Spleen (tissue), 7 donors: Measurements from ENCODE around the gene ADAMTS6.

Experiments
- CTCF ChIP-seq, 11 experiments: fragments of 200-600 bp in 7 of 11; fragments of 450-650 bp in 4 of 11; sonication (generic) in 4 of 11; IDR thresholded peaks in 8 of 11; conservative IDR thresholded peaks in 3 of 11; 1 replicate in 7 of 11; 2 replicates in 4 of 11; pipeline versions ENCODE4 v1.4.0 to v1.8.0; 2016 to 2021; ENCODE audit warnings: antibody characterized with exemption in 11 of 11, inconsistent platforms in 4 of 11, mild to moderate bottlenecking in 1 of 11
- POLR2A ChIP-seq, 3 donors: fragments of 450-650 bp; IDR thresholded peaks; one replicate each; pipeline ENCODE4 v1.5.1; 2017; ENCODE audit warnings: antibody characterized with exemption in 3 of 3, mild to moderate bottlenecking in 1 of 3
- POLR2AphosphoS5 ChIP-seq, 3 donors: sonication (generic); formaldehyde crosslinking; IDR thresholded peaks; one replicate each; pipeline ENCODE4 v1.5.1; 2017; ENCODE audit warnings: antibody characterized with exemption in 3 of 3
- donor health status: DM: no; HTN: no; CAD: no; lungs with moderate emphysema.
- donor health status: DM: no; HTN: no; CAD: no.
- donor health status: DM: no; HTN: no; CAD: no.

- TF ChIP-seq CTCF (IDR thresholded peaks at IDR 0.05 in 8 of 11, conservative IDR thresholded peaks at IDR 0.05 in 3 of 11) (no peak), POLR2AphosphoS5 (IDR thresholded peaks at IDR 0.05) (no peak), POLR2A (IDR thresholded peaks at IDR 0.05) (no peak)
These were observed 3.7 kb upstream of the ADAMTS6 start for GRCh38 chr5:65485405-65485804.
